GM18526 (cell line): ENCODE data around the gene FOXP4.

ENCODE experiments used
- POLR2A ChIP-seq: IDR thresholded peaks from 3 replicates; pipeline ENCODE4 v1.6.1; 2011; ENCODE audit not compliant: insufficient read length; ENCODE audit errors: extremely low read depth

FOXP4 gene

GRCh38 chr6:41589636-41590622 is 43.7 kb downstream of the FOXP4 start:
- TF ChIP-seq POLR2A = no peak

GRCh38 chr6:41591122-41591521 is 44.9 kb downstream of the FOXP4 start:
- TF ChIP-seq POLR2A = no peak

GRCh38 chr6:41591859-41592502 is 45.8 kb downstream of the FOXP4 start:
- TF ChIP-seq POLR2A = no peak

- no peak for TF ChIP-seq POLR2A
Measured at GRCh38 chr6:41593406-41593805, 47.2 kb downstream of the FOXP4 start.

- TF ChIP-seq POLR2A = no peak
Measured at GRCh38 chr6:41593839-41594238, 47.7 kb downstream of the FOXP4 start.

GRCh38 chr6:41594326-41594725 is 48.1 kb downstream of the FOXP4 start:
- TF ChIP-seq POLR2A = no peak

- no peak for TF ChIP-seq POLR2A
Measured at GRCh38 chr6:41594766-41595165, 48.6 kb downstream of the FOXP4 start.

GRCh38 chr6:41595166-41595565 is 49.0 kb downstream of the FOXP4 start:
- no peak for TF ChIP-seq POLR2A

GRCh38 chr6:41596096-41596685 is 50.0 kb downstream of the FOXP4 start:
- no peak for TF ChIP-seq POLR2A

- no peak for TF ChIP-seq POLR2A
Measured at GRCh38 chr6:41596807-41597206, 50.6 kb downstream of the FOXP4 start.

DNA sequence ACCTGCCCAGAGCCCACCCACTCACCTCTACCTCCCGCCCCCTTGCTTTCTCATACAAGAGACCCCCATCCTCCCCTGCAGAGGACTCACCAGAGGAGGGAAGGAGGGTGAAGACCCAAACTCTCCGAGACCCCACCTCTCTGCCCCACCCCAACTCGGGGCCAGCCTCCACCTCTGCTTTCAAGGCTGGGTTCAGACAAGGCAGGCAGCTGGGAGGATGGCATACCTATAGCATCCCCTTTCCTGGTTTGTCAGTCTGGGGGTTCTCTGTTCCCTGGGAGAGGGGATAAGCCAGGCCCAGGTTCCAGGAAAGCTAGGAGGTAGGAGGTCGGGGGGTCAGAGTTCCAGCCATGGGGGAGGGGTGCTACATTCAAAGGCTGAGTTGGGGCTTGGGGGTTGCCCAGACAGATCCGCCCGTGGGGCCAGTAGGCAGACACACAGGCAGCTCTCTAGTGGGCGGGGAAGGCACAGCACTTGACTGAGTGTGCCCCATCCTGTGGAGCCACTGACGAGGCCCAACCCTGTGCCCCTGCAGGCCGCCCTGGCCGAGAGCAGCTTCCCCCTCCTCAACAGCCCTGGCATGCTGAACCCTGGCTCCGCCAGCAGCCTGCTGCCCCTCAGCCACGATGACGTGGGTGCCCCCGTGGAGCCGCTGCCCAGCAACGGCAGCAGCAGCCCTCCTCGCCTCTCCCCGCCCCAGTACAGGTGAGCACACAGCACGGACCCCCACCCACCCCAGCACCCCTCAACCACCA is 51.2 kb downstream of the FOXP4 start:
- TF ChIP-seq POLR2A = no peak

- TF ChIP-seq POLR2A = no peak
Measured at GRCh38 chr6:41598670-41599014, 52.5 kb downstream of the FOXP4 start.

DNA sequence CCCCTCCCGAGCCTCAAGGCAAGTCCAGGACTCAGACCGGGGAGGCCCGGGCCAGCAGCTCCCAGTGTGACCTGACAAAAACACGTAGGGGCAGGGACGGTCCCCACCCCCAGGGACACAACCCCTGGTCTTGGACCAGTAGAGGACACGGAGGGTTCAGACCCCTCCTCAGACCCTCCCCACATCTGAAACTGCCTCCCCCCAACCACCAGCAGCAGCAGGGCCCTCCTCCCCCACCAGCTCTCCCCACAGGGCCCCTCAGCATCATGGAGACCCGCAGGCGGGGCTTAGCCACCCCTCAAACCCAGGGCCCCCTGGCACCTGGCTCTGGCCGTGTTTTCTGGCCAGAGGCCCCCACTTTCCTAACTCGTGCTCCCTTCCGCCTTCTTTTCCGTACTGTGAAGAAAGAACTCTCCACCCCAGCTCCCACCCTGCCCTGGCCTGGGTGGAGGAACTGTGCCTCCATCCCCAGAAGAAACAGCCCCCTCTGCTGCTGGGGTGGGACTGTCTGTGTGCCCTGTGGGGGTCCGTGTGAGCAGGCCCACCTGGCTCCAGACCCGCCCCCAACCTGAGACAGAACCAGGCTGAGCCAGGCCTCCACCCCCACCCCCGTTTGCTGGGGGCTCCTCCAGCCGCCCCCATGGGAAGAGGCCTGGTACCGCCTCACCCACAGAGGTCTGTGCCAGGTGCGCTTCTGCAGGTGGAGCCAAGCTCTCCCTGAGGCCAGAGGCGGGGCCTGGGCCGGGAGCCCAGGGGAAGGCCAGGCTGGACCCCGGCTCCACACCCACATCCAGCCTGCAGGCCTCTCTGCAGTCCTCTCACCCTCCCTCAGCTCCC is 53.1 kb downstream of the FOXP4 start:
- TF ChIP-seq POLR2A = no peak

GRCh38 chr6:41599852-41600445 is 53.8 kb downstream of the FOXP4 start:
- no peak for TF ChIP-seq POLR2A
